Measurements from ENCODE around the gene PLA2G6. TPM values are rescaled to one million over a fixed set of nuclear protein-coding genes. Genes with fewer than 3 reads are reported as not detected.

Gene PLA2G6
- total RNA-seq, 1 donor from 2014 or later, result 60.8 TPM

DNA sequence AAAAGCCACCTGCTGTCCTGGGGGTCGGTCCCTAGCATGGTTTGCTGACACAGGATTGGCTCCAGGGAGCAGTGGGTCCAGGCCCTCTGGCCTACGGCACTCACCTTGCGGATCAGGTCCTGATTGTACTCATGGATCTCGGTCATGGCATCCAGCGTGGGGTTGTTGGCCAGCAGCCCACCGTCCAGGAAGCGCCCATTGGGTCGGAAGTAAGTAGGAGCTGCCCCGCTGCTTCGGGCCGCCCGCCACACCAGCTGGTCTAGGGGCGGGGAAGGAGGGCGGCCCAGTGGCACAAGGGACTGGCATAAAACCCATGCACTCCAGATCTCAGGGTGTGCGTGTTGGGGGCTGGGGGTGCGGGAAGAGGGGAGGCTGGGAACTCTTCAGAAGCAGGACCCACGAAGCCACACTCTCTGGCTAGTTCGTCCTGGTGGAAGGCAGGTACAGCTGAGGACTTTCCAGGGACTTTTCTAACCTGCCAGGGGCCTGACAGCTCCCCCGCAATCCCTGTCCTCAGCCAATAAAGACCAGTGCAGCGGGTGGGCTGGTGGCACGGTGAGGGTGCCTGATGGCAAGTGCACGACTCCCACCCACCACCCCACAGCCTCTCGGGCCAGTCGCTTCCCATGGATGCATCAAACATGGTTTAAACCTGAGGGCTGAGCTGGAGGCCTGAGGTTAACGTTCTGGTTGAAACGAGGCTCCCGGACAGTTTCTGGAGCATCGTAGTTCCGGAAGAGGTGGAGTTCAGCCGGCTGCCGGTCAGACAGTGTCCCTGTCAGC is 66.0 kb downstream of the PLA2G6 start:
- ATAC-seq (no peak), DNase-seq (peak; percentile 40)
- Histone ChIP-seq H3K27ac (no peak overlapping the region), H3K36me3 (peaks cover 11% of the 10 kb centered on the region), H3K4me3 (no peak overlapping the region), H3K4me1 (peaks cover 9% of the 10 kb centered on the region), H3K9me3 (no peaks in the 10 kb centered on the region), H3K27me3 (ENCODE audit: low read depth) (no peaks in the 10 kb centered on the region)
- intact Hi-C loops (cut with DNase I), result no loop called here
- TF ChIP-seq, protein P1, sequence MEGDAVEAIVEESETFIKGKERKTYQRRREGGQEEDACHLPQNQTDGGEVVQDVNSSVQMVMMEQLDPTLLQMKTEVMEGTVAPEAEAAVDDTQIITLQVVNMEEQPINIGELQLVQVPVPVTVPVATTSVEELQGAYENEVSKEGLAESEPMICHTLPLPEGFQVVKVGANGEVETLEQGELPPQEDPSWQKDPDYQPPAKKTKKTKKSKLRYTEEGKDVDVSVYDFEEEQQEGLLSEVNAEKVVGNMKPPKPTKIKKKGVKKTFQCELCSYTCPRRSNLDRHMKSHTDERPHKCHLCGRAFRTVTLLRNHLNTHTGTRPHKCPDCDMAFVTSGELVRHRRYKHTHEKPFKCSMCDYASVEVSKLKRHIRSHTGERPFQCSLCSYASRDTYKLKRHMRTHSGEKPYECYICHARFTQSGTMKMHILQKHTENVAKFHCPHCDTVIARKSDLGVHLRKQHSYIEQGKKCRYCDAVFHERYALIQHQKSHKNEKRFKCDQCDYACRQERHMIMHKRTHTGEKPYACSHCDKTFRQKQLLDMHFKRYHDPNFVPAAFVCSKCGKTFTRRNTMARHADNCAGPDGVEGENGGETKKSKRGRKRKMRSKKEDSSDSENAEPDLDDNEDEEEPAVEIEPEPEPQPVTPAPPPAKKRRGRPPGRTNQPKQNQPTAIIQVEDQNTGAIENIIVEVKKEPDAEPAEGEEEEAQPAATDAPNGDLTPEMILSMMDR (IDR thresholded peaks at IDR 0.05), result no peak

DNA sequence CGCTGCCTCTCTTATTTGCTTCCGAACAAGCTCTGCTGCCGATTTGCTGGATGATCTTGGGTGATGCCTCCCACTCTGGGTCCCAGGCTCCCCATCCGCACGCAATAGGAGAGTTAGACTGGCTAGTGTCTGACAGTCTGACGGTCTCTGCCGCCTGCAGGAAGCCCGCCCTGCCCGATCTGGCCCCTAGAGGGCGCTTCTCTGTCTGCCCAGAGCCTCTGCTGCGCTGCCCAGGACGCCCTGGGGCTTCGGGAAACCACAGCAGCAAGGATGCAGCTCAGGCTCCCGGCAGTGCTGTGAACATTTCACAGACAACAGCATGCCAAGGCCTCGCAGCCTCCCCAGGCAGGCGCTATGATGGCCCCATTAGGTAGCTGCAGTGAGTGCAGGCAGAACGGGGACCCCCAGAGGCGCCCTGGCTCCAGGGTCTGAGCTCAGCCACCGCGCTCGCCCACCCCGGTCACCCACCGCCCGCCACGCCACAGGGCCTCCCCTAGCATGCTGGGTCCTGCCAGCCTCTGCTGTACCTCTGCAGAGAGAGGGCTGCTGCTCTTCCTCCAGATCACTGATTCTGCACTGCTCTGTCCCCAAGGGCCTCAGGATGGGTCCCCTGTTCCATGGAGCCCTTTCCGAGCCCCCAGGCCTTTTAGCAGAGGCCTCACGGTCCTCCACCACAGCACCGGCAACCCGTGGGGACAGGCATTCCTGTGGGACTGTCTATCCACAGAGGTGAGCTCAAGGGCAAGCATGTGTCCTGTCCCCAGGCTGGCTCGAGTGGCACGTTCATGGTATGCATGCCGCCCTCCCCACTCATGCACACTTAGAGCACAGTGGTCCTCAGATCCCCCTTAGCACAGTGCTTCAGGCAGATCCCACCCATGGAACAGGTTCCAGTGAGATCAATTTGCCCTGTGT is 66.9 kb downstream of the PLA2G6 start:
- Histone ChIP-seq H3K27ac (no peak overlapping the region), H3K36me3 (peaks cover 11% of the 10 kb centered on the region), H3K27me3 (ENCODE audit: low read depth) (no peaks in the 10 kb centered on the region), H3K4me1 (peaks cover 9% of the 10 kb centered on the region), H3K4me3 (no peak overlapping the region), H3K9me3 (no peaks in the 10 kb centered on the region)
- TF ChIP-seq, protein P1 (IDR thresholded peaks at IDR 0.05), result peak; percentile 96
- intact Hi-C loops (cut with DNase I), result no loop called here
- ATAC-seq, result peak; percentile 91 to 93
- DNase-seq, result peak; percentile 89

DNA sequence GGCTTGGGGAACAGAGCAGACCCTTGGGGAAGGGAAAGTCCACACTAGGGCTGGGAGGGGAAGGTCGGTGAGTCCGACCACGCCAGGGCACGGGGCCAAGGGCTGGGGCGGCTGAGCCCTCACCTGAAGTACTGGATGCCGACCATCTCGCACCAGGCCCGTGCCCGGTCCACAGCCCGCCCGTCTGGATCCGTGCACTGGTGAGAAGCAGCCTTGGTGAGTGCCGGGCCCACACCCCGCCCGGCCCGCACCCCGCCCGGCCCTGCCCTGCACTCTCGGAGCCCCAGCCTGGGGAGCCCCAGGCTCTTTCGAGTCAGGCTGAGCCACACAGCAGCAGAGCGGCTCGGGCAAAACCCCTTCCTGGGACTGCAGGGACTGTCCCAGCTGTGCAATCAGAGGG is 69.2 kb downstream of the PLA2G6 start:
- Histone ChIP-seq H3K9me3 (no peaks in the 10 kb centered on the region), H3K36me3 (peaks cover 3% of the 10 kb centered on the region), H3K27me3 (ENCODE audit: low read depth) (no peaks in the 10 kb centered on the region), H3K4me3 (no peak overlapping the region), H3K4me1 (peaks cover 9% of the 10 kb centered on the region), H3K27ac (no peak overlapping the region)
- intact Hi-C loops (cut with DNase I), result no loop called here
- ATAC-seq (no peak), DNase-seq (no peak)
- TF ChIP-seq, protein P1 (IDR thresholded peaks at IDR 0.05), result no peak

DNA sequence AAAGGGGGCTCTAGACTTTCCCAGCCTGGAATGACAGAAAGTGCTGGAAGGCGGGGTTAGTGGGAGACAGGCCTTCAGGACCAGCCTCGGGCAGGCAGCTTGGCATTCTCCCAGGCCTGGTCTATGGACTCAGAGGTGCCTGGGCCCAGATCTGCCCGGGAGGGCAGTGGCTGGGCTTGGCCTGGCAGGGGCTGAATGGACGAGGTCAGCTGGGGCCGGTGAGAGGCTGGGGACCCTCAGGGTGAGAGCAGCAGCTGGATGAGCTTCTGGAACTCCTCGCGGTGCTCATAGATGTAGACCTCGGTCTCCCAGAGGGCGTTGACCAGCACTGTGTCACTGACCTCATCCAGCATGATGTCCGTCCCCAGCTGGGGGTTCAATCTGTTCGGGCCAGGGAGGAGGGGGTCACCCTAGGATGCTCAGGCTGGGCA is 69.7 kb downstream of the PLA2G6 start:
- peaks cover 3% of the 10 kb centered on the region for H3K36me3 ChIP-seq
- ATAC-seq (no peak), DNase-seq (no peak)
- intact Hi-C loops (cut with DNase I), result no loop called here
- no peak overlapping the region for H3K4me3 ChIP-seq
- peaks cover 9% of the 10 kb centered on the region for H3K4me1 ChIP-seq
- TF ChIP-seq, protein P1 (IDR thresholded peaks at IDR 0.05), result no peak
- H3K27me3 ChIP-seq (ENCODE audit: low read depth), result no peaks in the 10 kb centered on the region
- H3K27ac ChIP-seq, result no peak overlapping the region
- no peaks in the 10 kb centered on the region for H3K9me3 ChIP-seq

DNA sequence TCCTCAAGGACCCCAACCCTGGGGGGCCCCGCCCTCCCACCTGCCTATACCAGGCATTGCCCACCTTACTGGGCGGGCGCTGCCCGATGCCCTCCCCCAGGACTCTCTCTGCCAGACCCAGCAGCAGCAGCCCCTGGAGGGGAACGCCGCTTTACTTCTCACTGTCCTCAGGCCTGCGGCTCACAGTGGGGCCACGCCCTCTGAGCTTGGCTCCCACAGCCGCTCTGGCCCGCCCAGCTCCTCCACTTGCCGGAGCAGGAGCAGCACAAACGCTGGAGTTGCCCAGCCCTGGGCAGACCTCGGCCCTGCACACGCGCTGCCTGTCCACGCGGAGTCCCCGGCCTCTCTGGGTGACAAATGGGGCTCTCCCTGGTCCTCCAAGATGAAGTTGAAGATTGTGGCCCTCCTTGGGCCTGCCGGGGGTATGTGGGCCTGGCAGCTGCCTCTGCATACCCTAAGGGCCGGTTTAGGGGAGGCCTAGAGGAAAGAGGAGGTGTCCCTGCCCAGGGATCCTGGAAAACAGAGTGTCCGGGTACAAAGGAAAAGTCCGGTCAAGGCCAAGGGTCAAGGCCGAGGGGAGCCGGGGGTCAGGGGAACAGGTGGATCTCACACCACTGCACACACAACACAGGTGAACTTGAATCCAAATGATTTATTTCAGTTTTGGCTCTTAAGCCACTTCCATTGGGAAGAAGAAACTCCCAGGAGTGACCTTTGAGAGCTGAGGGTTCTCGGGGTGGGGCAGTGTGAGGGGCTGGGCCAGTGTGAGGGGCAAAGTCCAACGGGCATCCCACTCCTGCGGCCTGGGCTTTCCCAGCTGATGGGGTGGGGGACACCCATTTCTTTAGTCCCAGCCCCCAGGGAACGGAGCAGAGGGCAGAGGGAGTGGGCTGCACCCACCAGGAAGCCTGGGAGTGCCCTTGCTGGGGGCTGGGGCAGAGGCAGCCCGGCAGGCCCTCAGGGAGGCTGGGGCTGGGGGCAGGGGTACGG is 70.5 kb downstream of the PLA2G6 start:
- Histone ChIP-seq H3K4me1 (peaks cover 9% of the 10 kb centered on the region), H3K9me3 (no peaks in the 10 kb centered on the region), H3K27ac (no peak overlapping the region), H3K4me3 (no peak overlapping the region), H3K36me3 (peaks cover 3% of the 10 kb centered on the region), H3K27me3 (ENCODE audit: low read depth) (no peaks in the 10 kb centered on the region)
- ATAC-seq (peak in 1 of 2 donors; percentile 18), DNase-seq (peak; percentile 48)
- TF ChIP-seq, protein P1 (IDR thresholded peaks at IDR 0.05), result no peak
- intact Hi-C loops (cut with DNase I), result no loop called here
